K562 (cell line): ENCODE results near the gene DCAF6. TPM values are rescaled to one million over a fixed set of nuclear protein-coding genes. Genes with fewer than 3 reads are reported as not detected.

Source experiments
- ARID2 ChIP-seq: fragments of 450-650 bp; IDR thresholded peaks from 2 replicates; pipeline ENCODE4 v1.6.1; 2017; ENCODE audit warnings: antibody characterized with exemption, mild to moderate bottlenecking
- CBFA2T2 ChIP-seq: fragments of 450-650 bp; conservative IDR thresholded peaks from 2 replicates; pipeline ENCODE4 v1.6.1; 2017; ENCODE audit warnings: mild to moderate bottlenecking
- CREB5 ChIP-seq: fragments of 250-450 bp; sonication (Bioruptor Pico); IDR thresholded peaks from 2 replicates; pipeline ENCODE4 v1.5.0; 2020; ENCODE audit warnings: mild to moderate bottlenecking
- ELF2 ChIP-seq: fragments of 250-450 bp; sonication (Bioruptor Pico); IDR thresholded peaks from 2 replicates; pipeline ENCODE4 v1.5.0; 2021; ENCODE audit warnings: mild to moderate bottlenecking
- EZH2 ChIP-seq: IDR thresholded peaks from 2 replicates; pipeline ENCODE4 v1.6.1; 2012; ENCODE audit warnings: low read depth, mild to moderate bottlenecking, inconsistent platforms, low read length, borderline replicate concordance
- GTF2F1 ChIP-seq: IDR thresholded peaks from 2 replicates; pipeline ENCODE4 v1.6.1; 2011; ENCODE audit warnings: low read depth, low read length, improper control_type of control experiment
- KDM4B ChIP-seq, 2 experiments: fragments of 450-650 bp in 1 of 2; sonication (generic) in 1 of 2; IDR thresholded peaks; 2 replicates each; pipeline ENCODE4 v1.6.1; 2016 to 2017; ENCODE audit warnings: borderline replicate concordance in 2 of 2, antibody characterized with exemption in 1 of 2, low read depth in 1 of 2, mild to moderate bottlenecking in 1 of 2
- MYC ChIP-seq, 2 experiments: fragments of 250-450 bp in 1 of 2; sonication (Bioruptor Pico) in 1 of 2; IDR thresholded peaks; 2 replicates each; pipeline versions ENCODE4 v1.5.1 to v1.6.1; 2012 to 2021; ENCODE audit warnings: low read depth in 2 of 2, borderline replicate concordance in 1 of 2, improper control_type of control experiment in 1 of 2, low read length in 1 of 2, mild to moderate bottlenecking in 1 of 2, moderate library complexity in 1 of 2
- NELFE ChIP-seq: IDR thresholded peaks from 2 replicates; pipeline ENCODE4 v1.6.1; 2011; ENCODE audit warnings: mild to moderate bottlenecking; ENCODE audit not compliant: insufficient read depth, insufficient read length
- NFYB ChIP-seq: IDR thresholded peaks from 2 replicates; pipeline ENCODE4 v1.6.1; 2011; ENCODE audit warnings: mild to moderate bottlenecking, moderate library complexity; ENCODE audit not compliant: insufficient read length; ENCODE audit errors: extremely low read depth
- POLR2AphosphoS2 ChIP-seq: IDR thresholded peaks from 2 replicates; pipeline ENCODE4 v1.6.1; 2012; ENCODE audit warnings: low read length, improper control_type of control experiment
- RFX5 ChIP-seq: IDR thresholded peaks from 2 replicates; pipeline ENCODE4 v1.6.1; 2011; ENCODE audit warnings: low read depth, mild to moderate bottlenecking, improper control_type of control experiment, low read length
- SIN3B ChIP-seq: fragments of 450-650 bp; IDR thresholded peaks from 2 replicates; pipeline ENCODE4 v1.6.1; 2017; ENCODE audit warnings: low read depth, mild to moderate bottlenecking, moderate library complexity
- SMARCE1 ChIP-seq: fragments of 450-650 bp; IDR thresholded peaks from 2 replicates; pipeline ENCODE4 v1.7.1; 2016; ENCODE audit warnings: mild to moderate bottlenecking
- SP1 ChIP-seq: sonication (generic); formaldehyde crosslinking; IDR thresholded peaks from 2 replicates; pipeline ENCODE4 v1.8.1; 2022; ENCODE audit warnings: mild to moderate bottlenecking, missing genetic modification reagents
- SREBF2 ChIP-seq: sonication (generic); formaldehyde crosslinking; IDR thresholded peaks from 2 replicates; pipeline ENCODE4 v1.4.0; 2020; ENCODE audit warnings: mild to moderate bottlenecking, missing genetic modification reagents
- TARDBP ChIP-seq: fragments of 450-650 bp; IDR thresholded peaks from 2 replicates; pipeline ENCODE4 v1.6.1; 2016
- TFAM ChIP-seq: fragments of 250-450 bp; sonication (Bioruptor Pico); conservative IDR thresholded peaks from 2 replicates; pipeline ENCODE4 v1.5.0; 2021; ENCODE audit warnings: mild to moderate bottlenecking, moderate library complexity
- TOE1 ChIP-seq, 2 experiments: fragments of 450-650 bp in 1 of 2; sonication (generic) in 1 of 2; formaldehyde crosslinking in 1 of 2; IDR thresholded peaks; 2 replicates each; pipeline versions ENCODE4 v1.7.1 to v1.8.0; 2016 to 2022; ENCODE audit warnings: borderline replicate concordance in 2 of 2, mild to moderate bottlenecking in 2 of 2, antibody characterized with exemption in 1 of 2, inconsistent platforms in 1 of 2, low read depth in 1 of 2, missing genetic modification reagents in 1 of 2, moderate library complexity in 1 of 2
- ZNF263 ChIP-seq: sonication (generic); formaldehyde crosslinking; IDR thresholded peaks from 2 replicates; pipeline ENCODE4 v1.8.0; 2022; ENCODE audit warnings: mild to moderate bottlenecking, missing genetic modification reagents, borderline replicate concordance
- ZNF431 ChIP-seq: sonication (generic); formaldehyde crosslinking; IDR thresholded peaks from 2 replicates; pipeline ENCODE4 v1.8.0; 2022; ENCODE audit warnings: mild to moderate bottlenecking, missing genetic modification reagents
- ZNF511 ChIP-seq: sonication (generic); formaldehyde crosslinking; IDR thresholded peaks from 2 replicates; pipeline ENCODE4 v1.8.0; 2022; ENCODE audit warnings: mild to moderate bottlenecking, missing genetic modification reagents
- ZNF609 ChIP-seq: sonication (generic); formaldehyde crosslinking; IDR thresholded peaks from 2 replicates; pipeline ENCODE4 v1.8.1; 2023; ENCODE audit warnings: missing genetic modification reagents, mild to moderate bottlenecking, borderline replicate concordance
- polyA plus RNA-seq, 8 experiments: library from polyadenylated mRNA; depleted of rRNA in 4 of 8; stranded (reverse) in 5 of 8; unstranded in 3 of 8; fragments of >200 nt; fragmentation: Nextera tagmentation in 2 of 8; fragmentation: Illumina TruSeq in 1 of 8; extraction: Ambion mirVana in 2 of 8; extraction: Trizol in 1 of 8; gene quantifications; 2 replicates each; pipeline versions ENCODE4 v1.2.1 to v1.2.3, GENCODE V29; 2011 to 2014; ENCODE audit warnings: inconsistent platforms in 1 of 8, missing spikeins in 1 of 8
- total RNA-seq, 7 experiments: library from RNA; depleted of rRNA in 6 of 7; stranded (reverse); fragments of >200 nt in 6 of 7; fragmentation: Illumina TruSeq in 2 of 7; extraction: Trizol in 2 of 7; gene quantifications; 2 replicates each; pipeline versions ENCODE4 v1.2.1 to v1.2.3, GENCODE V29; 2011 to 2021; ENCODE audit warnings: low replicate concordance in 1 of 7

DCAF6 gene
- total and polyA plus RNA-seq, 9 of the 15 experiments (the other 6 are each of a cell fraction or from before 2014, with no cell fraction given) = 19.1 to 102 (median 46.3) TPM

- TF ChIP-seq SREBF2 (CRISPR knock-in tag) (no peak), TARDBP (no peak), ARID2 (no peak), NELFE (no peak), CREB5 (CRISPR knock-in tag) (no peak), EZH2 (no peak), CBFA2T2 (no peak), MYC (IDR thresholded peaks at IDR 0.05; ENCODE audit: low read depth, low read length) (peak; percentile 60; the same call in 1 of the 2 replicates), MYC (CRISPR knock-in tag; IDR thresholded peaks at IDR 0.05; ENCODE audit: borderline replicate concordance, low read depth) (no peak; the same call in 1 of the 2 replicates), NFYB (no peak), GTF2F1 (no peak), POLR2AphosphoS2 (no peak), ZNF609 (no peak), SIN3B (no peak), TFAM (CRISPR knock-in tag) (no peak), KDM4B (IDR thresholded peaks at IDR 0.05; ENCODE audit: borderline replicate concordance in 2 of 2, low read depth in 1 of 2) (no peak), TOE1 (IDR thresholded peaks at IDR 0.05; ENCODE audit: borderline replicate concordance) (peak; percentile 22; the same call in 1 of the 2 replicates), TOE1 (CRISPR knock-in tag; IDR thresholded peaks at IDR 0.05; ENCODE audit: borderline replicate concordance, low read depth) (no peak), RFX5 (no peak), ELF2 (no peak), ZNF511 (CRISPR knock-in tag) (no peak), ZNF263 (CRISPR knock-in tag) (no peak), ZNF431 (CRISPR knock-in tag) (no peak), SP1 (CRISPR knock-in tag) (no peak), SMARCE1 (no peak)
Measured at GRCh38 chr1:167926486-167926997, 9.9 kb upstream of the DCAF6 start (continued).
